GM19043 (cell line): ENCODE results near the gene CS.
A peak's percentile ranks its signal among the peaks of the same experiment; 100 is the strongest.

Source experiments
- ATAC-seq: cut with Tn5 transposase; IDR thresholded peaks from one replicate; pipeline ENCODE4 v1.9.1; 2021; ENCODE audit warnings: low read depth; ENCODE audit not compliant: unreplicated experiment

The CS gene

DNA sequence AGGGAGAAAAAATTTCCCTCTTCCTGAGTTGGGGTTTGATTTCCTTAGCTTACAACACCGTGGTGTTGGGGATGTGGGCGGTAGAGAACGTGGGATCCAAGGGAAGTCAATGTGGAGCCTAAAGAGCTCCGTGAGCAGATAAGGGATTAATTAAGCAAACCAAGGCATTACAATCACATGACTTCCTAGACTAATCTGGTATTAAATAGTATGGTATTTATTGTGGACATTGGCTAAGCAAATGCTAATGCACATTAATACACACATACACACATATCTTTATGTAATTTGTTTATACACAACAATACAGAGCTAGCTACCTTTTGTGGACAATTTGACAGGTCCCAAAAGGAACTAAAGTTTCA lies 77.6 kb downstream of the CS start:
- ATAC-seq = no peak

GRCh38 chr12:56221757-56222530 lies 78.2 kb downstream of the CS start, which contains the start of gene RNF41:
Gene RNF41, minus strand, starts transcription at chr12:56221922. Its CDS starts 7,875 bp downstream, at chr12:56214047.
- peak; percentile 76 for ATAC-seq
